Fibroblast of lung (primary cell): ENCODE results near the gene HIGD2A. TPM values are rescaled to one million over a fixed set of nuclear protein-coding genes. Genes with fewer than 3 reads are reported as not detected.

Source experiments
- DNase-seq, 2 donors: peaks; one replicate each; pipeline versions ENCODE4 v3.0.0 to v3.0.0-alpha.2; 2010; ENCODE audit warnings: low read depth in 2 of 2
- H2AFZ ChIP-seq: 2 replicates; pipeline ENCODE4 v1.5.1; 2012; ENCODE audit warnings: low read length, control low read depth, inconsistent platforms
- H3K27ac ChIP-seq: 2 replicates; pipeline ENCODE4 v1.5.1; 2011; ENCODE audit warnings: low read length, control low read depth; ENCODE audit not compliant: insufficient read depth
- H3K27me3 ChIP-seq: 2 replicates; pipeline ENCODE4 v1.5.1; 2011; ENCODE audit warnings: mild to moderate bottlenecking, low read length; ENCODE audit not compliant: control insufficient read depth, insufficient read depth
- H3K36me3 ChIP-seq: 2 replicates; pipeline ENCODE4 v1.5.1; 2011; ENCODE audit warnings: low read length; ENCODE audit not compliant: control insufficient read depth, insufficient read depth
- H3K4me1 ChIP-seq: 2 replicates; pipeline ENCODE4 v1.5.1; 2011; ENCODE audit warnings: low read length; ENCODE audit not compliant: control insufficient read depth, insufficient read depth; ENCODE audit errors: extremely low read depth
- H3K4me2 ChIP-seq: 2 replicates; pipeline ENCODE4 v1.5.1; 2011; ENCODE audit warnings: low read length, control low read depth; ENCODE audit not compliant: insufficient read depth; ENCODE audit errors: extremely low read depth
- H3K4me3 ChIP-seq, 4 experiments: fragments of 200-600 bp in 1 of 4; sonication (generic) in 1 of 4; replicated peaks in 1 of 4; 2 replicates each; pipeline ENCODE4 v1.5.1; 2011 to 2016; ENCODE audit warnings: low read length in 4 of 4, low read depth in 3 of 4, mild to moderate bottlenecking in 3 of 4, control low read depth in 2 of 4, inconsistent platforms in 1 of 4, mixed read lengths in 1 of 4; ENCODE audit not compliant: insufficient read depth in 1 of 4; ENCODE audit errors: control extremely low read depth in 1 of 4
- H3K79me2 ChIP-seq: 2 replicates; pipeline ENCODE4 v1.5.1; 2012; ENCODE audit warnings: mild to moderate bottlenecking, low read length, inconsistent platforms; ENCODE audit not compliant: control insufficient read depth, insufficient read depth
- H3K9ac ChIP-seq: 2 replicates; pipeline ENCODE4 v1.5.1; 2011; ENCODE audit warnings: mild to moderate bottlenecking, low read length, control low read depth; ENCODE audit not compliant: insufficient read depth
- H3K9me3 ChIP-seq: 2 replicates; pipeline ENCODE4 v1.5.1; 2012; ENCODE audit warnings: low read depth, low read length; ENCODE audit not compliant: control insufficient read depth, insufficient read depth
- H4K20me1 ChIP-seq: 2 replicates; pipeline ENCODE4 v1.5.1; 2011; ENCODE audit warnings: low read length; ENCODE audit not compliant: control insufficient read depth, insufficient read depth; ENCODE audit errors: extremely low read depth
- CTCF ChIP-seq, 2 donors: IDR thresholded peaks in 1 of 2; conservative IDR thresholded peaks in 1 of 2; 1 replicate in 1 of 2; 2 replicates in 1 of 2; pipeline ENCODE4 v1.5.1; 2011 to 2012; ENCODE audit warnings: low read length in 2 of 2, control low read depth in 1 of 2, inconsistent platforms in 1 of 2, low read depth in 1 of 2, mild to moderate bottlenecking in 1 of 2
- EZH2 ChIP-seq: IDR thresholded peaks from 2 replicates; pipeline ENCODE4 v1.5.1; 2012; ENCODE audit warnings: low read length, control low read depth, mild to moderate bottlenecking; ENCODE audit errors: missing control alignments
- polyA plus RNA-seq, 2 donors: library from polyadenylated mRNA; depleted of rRNA in 1 of 2; stranded (reverse) in 1 of 2; unstranded in 1 of 2; fragments of >200 nt; gene quantifications; 2 replicates each; pipeline ENCODE4 v1.2.1, GENCODE V29; 2011 to 2012; ENCODE audit warnings: missing spikeins in 1 of 2
- total RNA-seq: library from RNA; depleted of rRNA; stranded (reverse); fragments of >200 nt; gene quantifications from 2 replicates; pipeline ENCODE4 v1.2.1, GENCODE V29; 2014

Gene HIGD2A
- total and polyA plus RNA-seq, 2 donors (not counting 1 experiment from before 2014, with no cell fraction given) = 54.7 to 77.6 TPM

GRCh38 chr5:176425791-176426190 is 37.2 kb downstream of the HIGD2A start:
- H3K27me3 ChIP-seq = no peaks in the 10 kb centered on the region
- no peak overlapping the region for H3K9ac ChIP-seq
- H3K36me3 ChIP-seq = no peaks in the 10 kb centered on the region
- no peaks in the 10 kb centered on the region for H3K9me3 ChIP-seq
- no peak overlapping the region for H3K27ac ChIP-seq
- no peaks in the 10 kb centered on the region for H3K4me1 ChIP-seq
- H3K4me2 ChIP-seq = no peak overlapping the region
- H2AFZ ChIP-seq = no peak overlapping the region
- TF ChIP-seq EZH2 (no peak), CTCF (conservative IDR thresholded peaks at IDR 0.05 in 1 of 2, IDR thresholded peaks at IDR 0.05 in 1 of 2; ENCODE audit: low read depth in 1 of 2, low read length in 2 of 2) (no peak)
- H3K4me3 ChIP-seq = no peak overlapping the region
- H4K20me1 ChIP-seq = no peaks in the 10 kb centered on the region
- no peak for DNase-seq
- H3K79me2 ChIP-seq = no peaks in the 10 kb centered on the region

- Histone ChIP-seq H3K4me3 (no peak overlapping the region), H2AFZ (no peak overlapping the region), H3K9me3 (no peaks in the 10 kb centered on the region), H3K27me3 (no peaks in the 10 kb centered on the region), H3K4me1 (no peaks in the 10 kb centered on the region), H3K36me3 (no peaks in the 10 kb centered on the region), H3K9ac (no peak overlapping the region), H4K20me1 (no peaks in the 10 kb centered on the region), H3K4me2 (no peak overlapping the region), H3K79me2 (no peaks in the 10 kb centered on the region), H3K27ac (no peak overlapping the region)
- TF ChIP-seq EZH2 (no peak), CTCF (conservative IDR thresholded peaks at IDR 0.05 in 1 of 2, IDR thresholded peaks at IDR 0.05 in 1 of 2; ENCODE audit: low read depth in 1 of 2, low read length in 2 of 2) (no peak)
- DNase-seq = no peak
These were observed 38.3 kb downstream of the HIGD2A start for GRCh38 chr5:176426876-176427275.

- DNase-seq = peak in 1 of 2 donors; percentile 51
- Histone ChIP-seq H3K4me2 (no peak overlapping the region), H3K79me2 (no peaks in the 10 kb centered on the region), H3K4me1 (no peaks in the 10 kb centered on the region), H3K27ac (no peak overlapping the region), H2AFZ (no peak overlapping the region), H3K4me3 (no peak overlapping the region), H3K27me3 (no peaks in the 10 kb centered on the region), H4K20me1 (no peaks in the 10 kb centered on the region), H3K36me3 (no peaks in the 10 kb centered on the region), H3K9ac (no peak overlapping the region), H3K9me3 (no peaks in the 10 kb centered on the region)
- TF ChIP-seq EZH2 (no peak), CTCF (conservative IDR thresholded peaks at IDR 0.05 in 1 of 2, IDR thresholded peaks at IDR 0.05 in 1 of 2; ENCODE audit: low read depth in 1 of 2, low read length in 2 of 2) (no peak)
These were observed 39.4 kb downstream of the HIGD2A start for GRCh38 chr5:176427971-176428370.
